ENCODE data around the gene TMEM17. TPM values are rescaled to one million over a fixed set of nuclear protein-coding genes. Genes with fewer than 3 reads are reported as not detected.

TMEM17 gene
- polyA plus RNA-seq, 3 donors: 0.08 to 0.26 (median 0.10) TPM

DNA sequence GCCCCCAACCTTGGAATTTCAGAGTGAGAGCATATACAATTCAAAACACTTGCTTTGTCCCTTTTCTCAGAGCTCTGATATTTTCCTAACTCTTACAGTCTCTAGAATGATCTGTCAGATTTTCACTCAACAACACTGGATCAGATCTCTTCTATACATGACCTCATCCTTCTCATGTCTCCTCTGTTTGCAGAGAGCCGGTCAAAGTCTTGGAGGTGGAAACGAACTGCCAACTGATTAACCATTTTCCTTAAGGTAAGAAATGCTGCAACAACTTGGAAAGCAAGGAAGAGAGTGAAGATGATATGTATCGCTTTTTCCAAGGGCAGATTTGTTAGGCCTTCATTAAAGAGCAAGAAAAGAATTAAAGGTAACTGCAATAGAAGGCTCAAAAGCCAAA is 4.9 kb downstream of the TMEM17 start:
- Histone ChIP-seq H3K27ac (ENCODE audit: low read depth in 1 of 2, low read length in 2 of 2) (no peak overlapping the region), H2AFZ (ENCODE audit: insufficient read depth, low read depth, low read length, poor library complexity, severe bottlenecking) (no peak overlapping the region), H3K4me3 (replicated peaks in 1 of 3; ENCODE audit: low read depth in 2 of 3, low read length in 3 of 3) (no peak overlapping the region), H3K36me3 (replicated peaks in 1 of 2; ENCODE audit: control insufficient read depth in 1 of 2, insufficient read depth in 2 of 2, low read length in 2 of 2) (no peaks in the 10 kb centered on the region), H3K4me1 (ENCODE audit: control insufficient read depth in 1 of 2, insufficient read depth in 2 of 2, low read length in 2 of 2) (peaks cover 2 to 12% of the 10 kb centered on the region in 2 donors), H3K4me2 (replicated peaks; ENCODE audit: extremely low read depth, low read length, poor library complexity, severe bottlenecking) (no peak overlapping the region), H3K27me3 (ENCODE audit: control insufficient read depth in 2 of 2, insufficient read depth in 2 of 2, low read length in 2 of 2) (no peaks in the 10 kb centered on the region), H3K79me2 (ENCODE audit: insufficient read depth, low read length) (no peaks in the 10 kb centered on the region), H3K9ac (ENCODE audit: insufficient read depth, low read length, poor library complexity, severe bottlenecking) (no peak overlapping the region), H4K20me1 (ENCODE audit: insufficient read depth, low read length) (no peaks in the 10 kb centered on the region), H3K9me3 (replicated peaks in 1 of 2; ENCODE audit: control insufficient read depth in 1 of 2, insufficient read depth in 1 of 2, low read length in 2 of 2) (no peaks in the 10 kb centered on the region)
- H3K4me3 Mint-ChIP-seq: no peak overlapping the region
- TF ChIP-seq CTCF (IDR thresholded peaks at IDR 0.05): no peak
- intact Hi-C loops (cut with micrococcal nuclease): no loop called here
- peaks cover 0 to 1% (median 1%) of the 10 kb centered on the region in 3 donors for H3K27me3 Mint-ChIP-seq (ENCODE audit: low read depth in 3 of 3)
- peaks cover 6% of the 10 kb centered on the region for H3K4me1 Mint-ChIP-seq
- no peak overlapping the region for H3K27ac Mint-ChIP-seq
- H3K9me3 Mint-ChIP-seq: no peaks in the 10 kb centered on the region
- WGBS (ENCODE audit: insufficient coverage): 100% methylated on average over 1 of the region's 3 CpGs
- no peaks in the 10 kb centered on the region for H3K36me3 Mint-ChIP-seq
- no peak for DNase-seq

- Histone ChIP-seq H3K9ac (ENCODE audit: insufficient read depth, low read length, poor library complexity, severe bottlenecking) (no peak overlapping the region), H3K36me3 (replicated peaks in 1 of 2; ENCODE audit: control insufficient read depth in 1 of 2, insufficient read depth in 2 of 2, low read length in 2 of 2) (no peaks in the 10 kb centered on the region), H3K79me2 (ENCODE audit: insufficient read depth, low read length) (no peaks in the 10 kb centered on the region), H3K4me1 (ENCODE audit: control insufficient read depth in 1 of 2, insufficient read depth in 2 of 2, low read length in 2 of 2) (peaks cover 0 to 5% of the 10 kb centered on the region in 2 donors), H3K4me3 (replicated peaks in 1 of 3; ENCODE audit: low read depth in 2 of 3, low read length in 3 of 3) (no peak overlapping the region), H3K4me2 (replicated peaks; ENCODE audit: extremely low read depth, low read length, poor library complexity, severe bottlenecking) (no peak overlapping the region), H3K27me3 (ENCODE audit: control insufficient read depth in 2 of 2, insufficient read depth in 2 of 2, low read length in 2 of 2) (no peaks in the 10 kb centered on the region), H3K9me3 (replicated peaks in 1 of 2; ENCODE audit: control insufficient read depth in 1 of 2, insufficient read depth in 1 of 2, low read length in 2 of 2) (no peaks in the 10 kb centered on the region), H2AFZ (ENCODE audit: insufficient read depth, low read depth, low read length, poor library complexity, severe bottlenecking) (no peak overlapping the region), H3K27ac (ENCODE audit: low read depth in 1 of 2, low read length in 2 of 2) (no peak overlapping the region), H4K20me1 (ENCODE audit: insufficient read depth, low read length) (no peaks in the 10 kb centered on the region)
- no peaks in the 10 kb centered on the region for H3K9me3 Mint-ChIP-seq
- no peak for TF ChIP-seq CTCF (IDR thresholded peaks at IDR 0.05)
- peaks cover 0 to 1% (median 0%) of the 10 kb centered on the region in 3 donors for H3K27me3 Mint-ChIP-seq (ENCODE audit: low read depth in 3 of 3)
- no CpG with 5 or more reads among the region's 2 CpGs for WGBS (ENCODE audit: insufficient coverage)
- no peak overlapping the region for H3K4me3 Mint-ChIP-seq
- H3K27ac Mint-ChIP-seq: no peak overlapping the region
- H3K4me1 Mint-ChIP-seq: no peaks in the 10 kb centered on the region
- no peaks in the 10 kb centered on the region for H3K36me3 Mint-ChIP-seq
- intact Hi-C loops (cut with micrococcal nuclease): no loop called here
- DNase-seq: no peak
These were observed 6.5 kb downstream of the TMEM17 start for GRCh38 chr2:62499430-62500060.

Data from CD14-positive monocyte (primary cell).